AG10803 (cell line): Measurements from ENCODE around the gene XIAP.
A peak's percentile ranks its signal among the peaks of the same experiment; 100 is the strongest.

Source experiments
- DNase-seq: peaks from one replicate; pipeline ENCODE4 v3.0.0; 2010; ENCODE audit warnings: low read depth
- H3K4me3 ChIP-seq: 2 replicates; pipeline ENCODE4 v1.5.1; 2011; ENCODE audit warnings: mild to moderate bottlenecking, low read length, control low read depth
- CTCF ChIP-seq: conservative IDR thresholded peaks from 2 replicates; pipeline ENCODE4 v1.5.1; 2011; ENCODE audit warnings: mild to moderate bottlenecking, low read length, control low read depth, inconsistent platforms

The XIAP gene

DNA sequence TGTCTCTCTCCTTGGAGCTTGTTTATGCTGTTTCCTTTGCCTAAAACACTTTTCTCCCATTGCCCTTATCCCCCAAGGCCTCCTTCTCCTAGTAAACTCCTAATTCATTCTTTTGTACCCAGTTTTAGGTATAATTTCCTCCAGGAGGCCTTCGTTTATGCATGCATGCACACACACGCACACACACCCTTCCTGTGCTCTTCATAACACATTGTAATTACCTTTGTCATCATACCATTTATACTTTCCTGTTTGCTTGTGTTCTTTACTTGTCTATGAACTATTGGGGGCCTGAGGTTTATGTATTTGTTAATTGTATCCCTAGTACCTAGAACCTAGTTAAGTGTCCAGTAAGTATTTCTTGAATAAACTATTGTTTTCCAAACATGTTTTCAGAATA lies 45.5 kb downstream of the XIAP start:
- no peak for TF ChIP-seq CTCF
- no peak for DNase-seq
- H3K4me3 ChIP-seq: no peak overlapping the region

GRCh38 chrX:123906557-123907316 lies 46.9 kb downstream of the XIAP start:
- TF ChIP-seq CTCF: no peak
- no peak overlapping the region for H3K4me3 ChIP-seq
- DNase-seq: no peak

DNA sequence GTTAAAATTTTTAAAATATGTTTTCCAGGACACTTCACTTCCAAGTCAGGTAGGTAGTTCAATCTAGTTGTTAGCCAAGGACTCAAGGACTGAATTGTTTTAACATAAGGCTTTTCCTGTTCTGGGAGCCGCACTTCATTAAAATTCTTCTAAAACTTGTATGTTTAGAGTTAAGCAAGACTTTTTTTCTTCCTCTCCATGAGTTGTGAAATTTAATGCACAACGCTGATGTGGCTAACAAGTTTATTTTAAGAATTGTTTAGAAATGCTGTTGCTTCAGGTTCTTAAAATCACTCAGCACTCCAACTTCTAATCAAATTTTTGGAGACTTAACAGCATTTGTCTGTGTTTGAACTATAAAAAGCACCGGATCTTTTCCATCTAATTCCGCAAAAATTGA lies 49.7 kb downstream of the XIAP start:
- H3K4me3 ChIP-seq: no peak overlapping the region
- peak; percentile 33 for DNase-seq
- TF ChIP-seq CTCF: no peak

DNA sequence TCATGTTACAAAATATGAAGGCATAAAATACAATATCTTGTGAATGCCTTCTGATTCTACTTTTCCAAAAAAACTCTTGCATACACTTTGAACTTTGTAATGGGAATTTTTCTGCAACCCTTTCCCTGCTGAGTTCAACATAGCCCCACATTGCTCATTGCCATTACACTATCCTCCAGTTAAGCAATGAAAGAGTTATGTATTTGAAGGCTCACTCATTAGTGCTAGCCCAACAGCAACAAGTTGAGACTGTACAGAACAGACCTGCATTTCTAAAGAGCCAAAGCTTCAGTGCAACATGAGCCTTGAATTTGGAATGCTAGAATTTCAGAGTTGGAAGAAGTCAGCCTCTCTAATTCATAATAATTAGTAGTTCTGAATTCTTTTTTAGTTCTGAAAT lies 57.2 kb downstream of the XIAP start:
- no peak for DNase-seq
- H3K4me3 ChIP-seq: no peak overlapping the region
- no peak for TF ChIP-seq CTCF

DNA sequence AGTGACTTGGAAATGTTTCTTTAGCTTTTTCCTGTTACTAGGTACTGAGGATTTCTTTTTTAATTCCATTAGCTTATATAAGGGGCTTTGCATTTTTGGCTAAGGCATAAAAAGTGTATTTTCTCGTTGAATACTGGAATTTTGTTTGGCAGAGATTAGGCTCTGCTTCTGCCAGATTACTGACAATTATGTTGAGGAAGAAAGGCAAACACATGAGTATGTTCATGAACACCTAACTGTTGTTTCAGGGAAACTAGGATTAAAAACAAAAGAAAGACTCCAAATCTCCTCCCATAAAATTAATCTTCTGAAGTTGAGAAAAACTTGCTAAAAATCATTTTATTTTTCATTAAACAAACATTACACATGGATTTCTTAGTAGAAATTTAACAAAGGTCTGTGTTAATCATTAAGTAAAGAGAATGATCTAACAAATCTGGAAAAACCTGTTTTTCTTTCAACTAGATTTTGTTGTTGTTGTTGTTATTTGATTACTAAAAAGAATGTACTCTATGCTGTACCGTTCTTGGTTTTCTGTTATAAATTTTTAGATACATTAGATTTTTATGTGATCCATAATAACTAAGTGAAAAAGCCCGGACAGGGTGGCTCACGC lies 58.4 kb downstream of the XIAP start:
- no peak for TF ChIP-seq CTCF
- no peak for DNase-seq
- H3K4me3 ChIP-seq: no peak overlapping the region

DNA sequence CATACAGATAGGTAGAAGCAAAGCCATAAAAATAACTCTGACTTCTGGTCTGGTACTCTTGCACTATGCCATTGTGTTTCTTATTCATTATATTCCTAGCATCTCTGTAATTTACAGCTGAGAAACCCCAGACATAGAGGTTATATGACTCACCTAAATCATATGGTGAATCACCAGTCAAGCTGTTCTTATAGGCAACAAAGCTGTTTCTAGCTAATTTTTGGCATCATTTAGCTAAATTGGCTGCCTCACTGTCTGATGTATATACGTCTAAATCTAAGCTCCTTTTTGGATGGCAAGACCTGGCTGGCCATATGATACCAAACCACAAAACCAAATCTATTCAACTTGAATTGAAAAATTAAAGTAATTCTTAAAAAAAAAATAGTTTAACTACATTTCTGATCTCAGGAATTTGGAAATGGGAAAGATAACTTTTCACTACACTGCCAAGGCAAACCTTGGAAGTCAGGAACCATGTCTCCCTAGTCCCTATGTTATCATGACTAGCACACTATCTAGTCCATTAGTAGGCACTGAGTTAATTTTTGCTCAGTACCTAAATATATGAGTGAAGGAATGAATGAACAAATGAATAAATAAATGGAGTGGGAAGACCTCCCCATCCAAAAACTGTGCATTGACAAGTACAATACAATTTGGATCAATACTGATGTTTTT lies 60.4 kb downstream of the XIAP start:
- H3K4me3 ChIP-seq: no peak overlapping the region
- peak; percentile 65 for DNase-seq
- no peak for TF ChIP-seq CTCF
